Measurements from ENCODE around the gene TTC33. TPM values are rescaled to one million over a fixed set of nuclear protein-coding genes. Genes with fewer than 3 reads are reported as not detected.
"Not testable (repeated sequence)": the region's sequence is repeated elsewhere in the genome, so short reads cannot be mapped to it uniquely, and the experiment has no call there.

The TTC33 gene
- total RNA-seq, 1 donor from 2014 or later = 52.5 TPM

DNA sequence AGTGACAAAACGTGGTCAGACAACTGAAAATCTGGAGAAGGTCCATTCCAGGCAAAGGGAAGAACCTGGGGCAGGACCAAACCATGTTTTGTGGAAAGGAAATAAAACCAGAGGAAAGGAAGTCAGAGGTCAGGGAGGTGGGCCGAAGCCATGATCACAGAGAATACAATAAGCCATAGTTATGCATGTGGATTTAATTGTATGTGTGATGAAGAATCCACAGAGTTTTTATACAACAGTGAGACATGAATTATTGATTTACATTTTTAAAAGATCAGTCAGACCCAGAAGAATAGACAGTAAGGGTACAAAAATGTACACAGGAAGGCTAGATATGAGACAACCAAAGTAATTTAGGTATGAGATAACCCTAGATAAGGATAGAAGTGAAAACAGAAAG, 20.8 kb downstream of the TTC33 start:
- Mint-ChIP-seq H3K27me3 (ENCODE audit: insufficient read depth, low read depth) (peaks cover 2% of the 10 kb centered on the region), H3K9me3 (peaks cover 9% of the 10 kb centered on the region), H3K4me1 (no peaks in the 10 kb centered on the region), H3K36me3 (peaks cover 16% of the 10 kb centered on the region), H3K27ac (no peak overlapping the region), H3K4me3 (no peak overlapping the region)
- no peak for TF ChIP-seq EZH2 (IDR thresholded peaks at IDR 0.05)
- TF ChIP-seq, protein P1, sequence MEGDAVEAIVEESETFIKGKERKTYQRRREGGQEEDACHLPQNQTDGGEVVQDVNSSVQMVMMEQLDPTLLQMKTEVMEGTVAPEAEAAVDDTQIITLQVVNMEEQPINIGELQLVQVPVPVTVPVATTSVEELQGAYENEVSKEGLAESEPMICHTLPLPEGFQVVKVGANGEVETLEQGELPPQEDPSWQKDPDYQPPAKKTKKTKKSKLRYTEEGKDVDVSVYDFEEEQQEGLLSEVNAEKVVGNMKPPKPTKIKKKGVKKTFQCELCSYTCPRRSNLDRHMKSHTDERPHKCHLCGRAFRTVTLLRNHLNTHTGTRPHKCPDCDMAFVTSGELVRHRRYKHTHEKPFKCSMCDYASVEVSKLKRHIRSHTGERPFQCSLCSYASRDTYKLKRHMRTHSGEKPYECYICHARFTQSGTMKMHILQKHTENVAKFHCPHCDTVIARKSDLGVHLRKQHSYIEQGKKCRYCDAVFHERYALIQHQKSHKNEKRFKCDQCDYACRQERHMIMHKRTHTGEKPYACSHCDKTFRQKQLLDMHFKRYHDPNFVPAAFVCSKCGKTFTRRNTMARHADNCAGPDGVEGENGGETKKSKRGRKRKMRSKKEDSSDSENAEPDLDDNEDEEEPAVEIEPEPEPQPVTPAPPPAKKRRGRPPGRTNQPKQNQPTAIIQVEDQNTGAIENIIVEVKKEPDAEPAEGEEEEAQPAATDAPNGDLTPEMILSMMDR (IDR thresholded peaks at IDR 0.05) = no peak
- no peak for TF ChIP-seq EZH2phosphoT487 (IDR thresholded peaks at IDR 0.05)
- H3K4me3 ChIP-seq = no peak overlapping the region
- no peak for DNase-seq (ENCODE audit: low spot score)
- H3K4me2 ChIP-seq = no peak overlapping the region
- H3K4me1 ChIP-seq = no peaks in the 10 kb centered on the region
- H3K27ac ChIP-seq = no peak overlapping the region
- no peaks in the 10 kb centered on the region for H3K9me3 ChIP-seq (ENCODE audit: low read depth)
- H3K27me3 ChIP-seq = no peaks in the 10 kb centered on the region
- H3K9ac ChIP-seq = no peak overlapping the region
- H2AFZ ChIP-seq (replicated peaks) = no peak overlapping the region
- H3K36me3 ChIP-seq = no peaks in the 10 kb centered on the region
- peaks cover 6% of the 10 kb centered on the region for H3K79me2 ChIP-seq (ENCODE audit: low read depth)
- peaks cover 16% of the 10 kb centered on the region for H4K20me1 ChIP-seq (ENCODE audit: low read depth)
- no peaks in the 10 kb centered on the region for H3F3A ChIP-seq (ENCODE audit: low read depth)

DNA sequence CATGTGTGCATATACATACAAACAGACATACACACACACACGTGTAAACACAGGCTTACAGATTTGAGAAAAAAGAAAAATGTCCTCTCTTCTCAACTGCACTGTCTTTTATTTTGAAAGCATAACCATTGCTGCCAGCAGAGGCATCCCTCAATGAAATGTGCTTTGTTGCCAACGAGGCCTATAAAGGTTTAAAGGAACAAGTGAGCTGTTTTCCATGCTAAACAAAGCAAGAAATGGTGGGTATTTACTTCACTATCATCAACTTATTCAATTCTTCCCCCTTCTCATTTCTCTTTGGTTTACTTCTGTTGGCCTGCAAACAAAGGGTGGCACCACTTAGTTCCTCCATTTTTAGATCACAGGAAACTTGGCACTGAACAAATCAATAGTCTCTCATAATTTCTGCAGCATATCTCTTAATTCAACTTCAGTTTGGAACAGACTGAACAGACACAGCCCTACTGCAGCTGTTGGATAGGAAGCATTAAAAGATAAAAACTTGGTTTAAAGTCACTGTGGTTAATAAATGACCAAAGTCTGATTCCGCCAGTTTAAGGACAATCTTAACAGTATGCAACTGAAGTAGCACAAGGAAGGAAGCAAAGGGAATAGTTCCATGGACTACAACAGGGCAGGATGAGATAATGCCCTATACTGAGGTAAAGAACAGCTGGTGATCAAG, 21.7 kb downstream of the TTC33 start:
- TF ChIP-seq EZH2phosphoT487 (IDR thresholded peaks at IDR 0.05) = no peak
- TF ChIP-seq EZH2 (IDR thresholded peaks at IDR 0.05) = no peak
- TF ChIP-seq, protein P1 (IDR thresholded peaks at IDR 0.05) = no peak
- Histone ChIP-seq H3K9ac (no peak overlapping the region), H3K9me3 (ENCODE audit: low read depth) (no peaks in the 10 kb centered on the region), H3F3A (ENCODE audit: low read depth) (no peaks in the 10 kb centered on the region), H3K27me3 (no peaks in the 10 kb centered on the region), H4K20me1 (ENCODE audit: low read depth) (peaks cover 16% of the 10 kb centered on the region), H3K4me3 (no peak overlapping the region), H3K27ac (no peak overlapping the region), H3K36me3 (no peaks in the 10 kb centered on the region), H3K4me1 (no peaks in the 10 kb centered on the region), H2AFZ (replicated peaks) (no peak overlapping the region), H3K4me2 (no peak overlapping the region), H3K79me2 (ENCODE audit: low read depth) (peaks cover 6% of the 10 kb centered on the region)
- Mint-ChIP-seq H3K36me3 (peaks cover 10% of the 10 kb centered on the region), H3K27ac (no peak overlapping the region), H3K4me1 (no peaks in the 10 kb centered on the region), H3K4me3 (no peak overlapping the region), H3K27me3 (ENCODE audit: insufficient read depth, low read depth) (no peaks in the 10 kb centered on the region), H3K9me3 (peaks cover 4% of the 10 kb centered on the region)
- no peak for DNase-seq (ENCODE audit: low spot score)

DNA sequence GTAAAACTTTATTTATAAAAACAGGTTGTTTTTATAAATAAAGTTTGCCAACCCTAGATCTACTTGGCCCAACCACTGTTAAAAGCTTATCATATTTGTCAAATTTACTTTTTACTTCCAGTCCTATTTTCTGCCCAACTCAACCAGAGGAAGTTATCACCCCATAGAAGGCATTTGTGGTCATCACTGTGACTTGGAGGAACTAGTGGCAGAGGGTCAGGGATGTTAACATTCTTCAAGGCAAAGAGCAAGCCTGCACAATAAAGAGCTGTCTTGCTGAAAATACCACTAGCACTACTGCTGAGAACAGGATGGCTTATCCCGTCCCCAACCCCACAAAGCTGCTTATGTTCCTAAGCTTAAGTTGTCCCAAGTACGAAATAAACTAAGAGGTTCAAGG, 22.3 kb downstream of the TTC33 start:
- Mint-ChIP-seq H3K27me3 (ENCODE audit: insufficient read depth, low read depth) (no peaks in the 10 kb centered on the region), H3K36me3 (peaks cover 8% of the 10 kb centered on the region), H3K4me1 (no peaks in the 10 kb centered on the region), H3K4me3 (no peak overlapping the region), H3K9me3 (peaks cover 4% of the 10 kb centered on the region), H3K27ac (no peak overlapping the region)
- Histone ChIP-seq H3K4me3 (no peak overlapping the region), H3K4me2 (no peak overlapping the region), H3K79me2 (ENCODE audit: low read depth) (peaks cover 6% of the 10 kb centered on the region), H3F3A (ENCODE audit: low read depth) (no peaks in the 10 kb centered on the region), H3K9ac (no peak overlapping the region), H3K27me3 (no peaks in the 10 kb centered on the region), H2AFZ (replicated peaks) (no peak overlapping the region), H3K27ac (no peak overlapping the region), H3K36me3 (no peaks in the 10 kb centered on the region), H3K9me3 (ENCODE audit: low read depth) (no peaks in the 10 kb centered on the region), H3K4me1 (no peaks in the 10 kb centered on the region), H4K20me1 (ENCODE audit: low read depth) (peaks cover 16% of the 10 kb centered on the region)
- TF ChIP-seq, protein P1 (IDR thresholded peaks at IDR 0.05) = no peak
- TF ChIP-seq EZH2phosphoT487 (IDR thresholded peaks at IDR 0.05) (no peak), EZH2 (IDR thresholded peaks at IDR 0.05) (no peak)
- no peak for DNase-seq (ENCODE audit: low spot score)

DNA sequence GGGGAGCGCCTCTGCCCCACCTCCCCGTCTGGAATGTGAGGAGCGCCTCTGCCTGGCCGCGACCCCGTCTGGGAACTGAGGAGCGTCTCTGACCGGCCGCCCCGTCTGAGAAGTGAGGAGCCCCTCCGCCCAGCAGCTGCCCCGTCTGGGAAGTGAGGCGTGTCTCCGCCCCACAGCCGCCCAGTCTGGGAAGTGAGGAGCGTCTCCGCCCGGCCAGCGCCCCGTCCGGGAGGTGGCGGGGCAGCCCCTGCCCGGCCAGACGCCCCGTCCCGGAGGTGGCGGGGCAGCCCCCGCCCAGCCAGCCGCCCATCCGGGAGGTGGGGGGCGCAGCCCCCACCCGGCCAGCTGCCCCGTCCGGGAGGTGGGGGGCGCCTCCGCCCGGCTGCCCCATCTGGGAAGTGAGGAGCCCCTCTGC, 33.3 kb downstream of the TTC33 start:
- H3K79me2 ChIP-seq (ENCODE audit: low read depth); H2AFZ ChIP-seq (replicated peaks); H3K27me3 Mint-ChIP-seq (ENCODE audit: insufficient read depth, low read depth); H3K36me3 ChIP-seq; H3K4me1 ChIP-seq; H4K20me1 ChIP-seq (ENCODE audit: low read depth); H3K9me3 ChIP-seq (ENCODE audit: low read depth); H3K4me2 ChIP-seq; H3K9ac ChIP-seq; H3K27me3 ChIP-seq; H3F3A ChIP-seq (ENCODE audit: low read depth); H3K27ac ChIP-seq; H3K4me3 Mint-ChIP-seq; H3K4me3 ChIP-seq; H3K4me1 Mint-ChIP-seq; H3K27ac Mint-ChIP-seq; DNase-seq (ENCODE audit: low spot score): not testable (repeated sequence)
- peaks cover 26% of the 10 kb centered on the region for H3K9me3 Mint-ChIP-seq
- H3K36me3 Mint-ChIP-seq = peaks cover 48% of the 10 kb centered on the region
